HL-60 (cell line): ENCODE results near the gene CCDC28A.

Experiments used
- GABPA ChIP-seq: IDR thresholded peaks from 2 replicates; pipeline ENCODE4 v1.6.1; 2012; ENCODE audit warnings: low read depth
- POLR2AphosphoS5 ChIP-seq: IDR thresholded peaks from 2 replicates; pipeline ENCODE4 v1.6.1; 2012; ENCODE audit warnings: low read depth
- TF ChIP-seq, protein P1 (sequence below): IDR thresholded peaks from one replicate; pipeline ENCODE4 v1.5.1; 2011; ENCODE audit warnings: low read length, control low read depth, inconsistent platforms; ENCODE audit not compliant: insufficient read depth
- TF ChIP-seq, protein P2 (sequence below): IDR thresholded peaks from 2 replicates; pipeline ENCODE4 v1.6.1; 2012; ENCODE audit warnings: low read depth; ENCODE audit not compliant: insufficient replicate concordance

DNA sequence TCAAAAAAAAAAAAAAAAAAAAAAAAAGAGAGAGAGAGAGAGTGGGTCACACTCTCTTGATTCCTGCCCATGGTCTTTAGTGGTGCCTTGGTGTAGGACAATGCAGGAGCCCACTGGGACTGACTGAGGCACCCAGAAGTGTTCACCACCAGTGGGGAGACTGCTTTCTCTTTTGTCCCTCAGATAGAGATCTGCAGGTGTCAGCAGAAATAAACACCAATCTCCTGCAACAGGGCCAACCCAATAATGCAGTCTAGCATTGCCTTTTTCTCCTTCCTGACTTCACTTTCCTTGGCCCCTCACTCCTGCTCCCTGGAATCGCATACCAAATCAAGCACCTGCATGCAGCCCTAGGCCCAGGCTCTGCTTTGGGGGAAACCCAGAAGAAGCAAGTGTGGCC lies 39.0 kb upstream of the CCDC28A start:
- TF ChIP-seq, protein P1, sequence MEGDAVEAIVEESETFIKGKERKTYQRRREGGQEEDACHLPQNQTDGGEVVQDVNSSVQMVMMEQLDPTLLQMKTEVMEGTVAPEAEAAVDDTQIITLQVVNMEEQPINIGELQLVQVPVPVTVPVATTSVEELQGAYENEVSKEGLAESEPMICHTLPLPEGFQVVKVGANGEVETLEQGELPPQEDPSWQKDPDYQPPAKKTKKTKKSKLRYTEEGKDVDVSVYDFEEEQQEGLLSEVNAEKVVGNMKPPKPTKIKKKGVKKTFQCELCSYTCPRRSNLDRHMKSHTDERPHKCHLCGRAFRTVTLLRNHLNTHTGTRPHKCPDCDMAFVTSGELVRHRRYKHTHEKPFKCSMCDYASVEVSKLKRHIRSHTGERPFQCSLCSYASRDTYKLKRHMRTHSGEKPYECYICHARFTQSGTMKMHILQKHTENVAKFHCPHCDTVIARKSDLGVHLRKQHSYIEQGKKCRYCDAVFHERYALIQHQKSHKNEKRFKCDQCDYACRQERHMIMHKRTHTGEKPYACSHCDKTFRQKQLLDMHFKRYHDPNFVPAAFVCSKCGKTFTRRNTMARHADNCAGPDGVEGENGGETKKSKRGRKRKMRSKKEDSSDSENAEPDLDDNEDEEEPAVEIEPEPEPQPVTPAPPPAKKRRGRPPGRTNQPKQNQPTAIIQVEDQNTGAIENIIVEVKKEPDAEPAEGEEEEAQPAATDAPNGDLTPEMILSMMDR, result no peak
- no peak for TF ChIP-seq POLR2AphosphoS5
- TF ChIP-seq GABPA, result no peak
- TF ChIP-seq, protein P2, sequence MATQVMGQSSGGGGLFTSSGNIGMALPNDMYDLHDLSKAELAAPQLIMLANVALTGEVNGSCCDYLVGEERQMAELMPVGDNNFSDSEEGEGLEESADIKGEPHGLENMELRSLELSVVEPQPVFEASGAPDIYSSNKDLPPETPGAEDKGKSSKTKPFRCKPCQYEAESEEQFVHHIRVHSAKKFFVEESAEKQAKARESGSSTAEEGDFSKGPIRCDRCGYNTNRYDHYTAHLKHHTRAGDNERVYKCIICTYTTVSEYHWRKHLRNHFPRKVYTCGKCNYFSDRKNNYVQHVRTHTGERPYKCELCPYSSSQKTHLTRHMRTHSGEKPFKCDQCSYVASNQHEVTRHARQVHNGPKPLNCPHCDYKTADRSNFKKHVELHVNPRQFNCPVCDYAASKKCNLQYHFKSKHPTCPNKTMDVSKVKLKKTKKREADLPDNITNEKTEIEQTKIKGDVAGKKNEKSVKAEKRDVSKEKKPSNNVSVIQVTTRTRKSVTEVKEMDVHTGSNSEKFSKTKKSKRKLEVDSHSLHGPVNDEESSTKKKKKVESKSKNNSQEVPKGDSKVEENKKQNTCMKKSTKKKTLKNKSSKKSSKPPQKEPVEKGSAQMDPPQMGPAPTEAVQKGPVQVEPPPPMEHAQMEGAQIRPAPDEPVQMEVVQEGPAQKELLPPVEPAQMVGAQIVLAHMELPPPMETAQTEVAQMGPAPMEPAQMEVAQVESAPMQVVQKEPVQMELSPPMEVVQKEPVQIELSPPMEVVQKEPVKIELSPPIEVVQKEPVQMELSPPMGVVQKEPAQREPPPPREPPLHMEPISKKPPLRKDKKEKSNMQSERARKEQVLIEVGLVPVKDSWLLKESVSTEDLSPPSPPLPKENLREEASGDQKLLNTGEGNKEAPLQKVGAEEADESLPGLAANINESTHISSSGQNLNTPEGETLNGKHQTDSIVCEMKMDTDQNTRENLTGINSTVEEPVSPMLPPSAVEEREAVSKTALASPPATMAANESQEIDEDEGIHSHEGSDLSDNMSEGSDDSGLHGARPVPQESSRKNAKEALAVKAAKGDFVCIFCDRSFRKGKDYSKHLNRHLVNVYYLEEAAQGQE, result no peak
